Measurements from ENCODE around the gene HADHA.

- TF ChIP-seq CTCF (IDR thresholded peaks at IDR 0.05) (no peak), EP300 (IDR thresholded peaks at IDR 0.05) (no peak)
Observed at GRCh38 chr2:26176279-26176615, 68.2 kb downstream of the HADHA start.

Measured in upper lobe of left lung (tissue), 4 donors.